Right lobe of liver (tissue), 4 donors: ENCODE measurements around the gene FUOM.

ENCODE experiments used
- POLR2A ChIP-seq: fragments of 450-650 bp; IDR thresholded peaks from one replicate; pipeline ENCODE4 v1.6.1; 2017; ENCODE audit warnings: antibody characterized with exemption, mild to moderate bottlenecking
- TF ChIP-seq, protein P1 (sequence below), 4 donors: fragments of 200-600 bp in 3 of 4; fragments of 450-650 bp in 1 of 4; IDR thresholded peaks; one replicate each; pipeline versions ENCODE4 v1.5.1 to v1.8.0; 2016 to 2022; ENCODE audit warnings: antibody characterized with exemption in 4 of 4, mild to moderate bottlenecking in 2 of 4
- donor health status: DM: no; HTN: no; CAD: no.
- donor health status: DM: no; HTN: no; CAD: no.
- donor health status: DM: no; HTN: yes; CAD: no.

GRCh38 chr10:133306097-133306476, 51.7 kb downstream of the FUOM start:
- no peak for TF ChIP-seq POLR2A
- TF ChIP-seq, protein P1, sequence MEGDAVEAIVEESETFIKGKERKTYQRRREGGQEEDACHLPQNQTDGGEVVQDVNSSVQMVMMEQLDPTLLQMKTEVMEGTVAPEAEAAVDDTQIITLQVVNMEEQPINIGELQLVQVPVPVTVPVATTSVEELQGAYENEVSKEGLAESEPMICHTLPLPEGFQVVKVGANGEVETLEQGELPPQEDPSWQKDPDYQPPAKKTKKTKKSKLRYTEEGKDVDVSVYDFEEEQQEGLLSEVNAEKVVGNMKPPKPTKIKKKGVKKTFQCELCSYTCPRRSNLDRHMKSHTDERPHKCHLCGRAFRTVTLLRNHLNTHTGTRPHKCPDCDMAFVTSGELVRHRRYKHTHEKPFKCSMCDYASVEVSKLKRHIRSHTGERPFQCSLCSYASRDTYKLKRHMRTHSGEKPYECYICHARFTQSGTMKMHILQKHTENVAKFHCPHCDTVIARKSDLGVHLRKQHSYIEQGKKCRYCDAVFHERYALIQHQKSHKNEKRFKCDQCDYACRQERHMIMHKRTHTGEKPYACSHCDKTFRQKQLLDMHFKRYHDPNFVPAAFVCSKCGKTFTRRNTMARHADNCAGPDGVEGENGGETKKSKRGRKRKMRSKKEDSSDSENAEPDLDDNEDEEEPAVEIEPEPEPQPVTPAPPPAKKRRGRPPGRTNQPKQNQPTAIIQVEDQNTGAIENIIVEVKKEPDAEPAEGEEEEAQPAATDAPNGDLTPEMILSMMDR (IDR thresholded peaks at IDR 0.05): no peak
